Mesendoderm (in vitro differentiated cells): ENCODE measurements around the gene HBEGF.

ENCODE experiments used
- DNase-seq: peaks from one replicate; pipeline ENCODE4 v3.0.0; 2013
- H2AK5ac ChIP-seq: 2 replicates; pipeline ENCODE4 v1.6.1; 2013; ENCODE audit warnings: low read length, inconsistent platforms
- H2BK120ac ChIP-seq: 2 replicates; pipeline ENCODE4 v1.6.1; 2013; ENCODE audit warnings: low read depth, mild to moderate bottlenecking, low read length, moderate library complexity, mixed read lengths
- H2BK15ac ChIP-seq: replicated peaks from 2 replicates; pipeline ENCODE4 v1.6.1; 2013; ENCODE audit warnings: low read depth, mild to moderate bottlenecking, moderate library complexity
- H2BK5ac ChIP-seq: 2 replicates; pipeline ENCODE4 v1.6.1; 2013; ENCODE audit warnings: low read length, inconsistent platforms
- H3K18ac ChIP-seq: 2 replicates; pipeline ENCODE4 v1.6.1; 2013; ENCODE audit warnings: mild to moderate bottlenecking, low read length, mixed read lengths
- H3K23ac ChIP-seq: one replicate; pipeline ENCODE4 v1.6.1; 2013; ENCODE audit warnings: low read length
- H3K27ac ChIP-seq: 2 replicates; pipeline ENCODE4 v1.5.1; 2013; ENCODE audit warnings: low read depth, mild to moderate bottlenecking, inconsistent platforms, low read length, moderate library complexity
- H3K27me3 ChIP-seq: 2 replicates; pipeline ENCODE4 v1.6.1; 2013; ENCODE audit warnings: low read length, control low read depth, mild to moderate bottlenecking, inconsistent platforms; ENCODE audit not compliant: insufficient read depth, poor library complexity
- H3K36me3 ChIP-seq: 2 replicates; pipeline ENCODE4 v1.6.1; 2013; ENCODE audit warnings: low read length, inconsistent platforms; ENCODE audit not compliant: control insufficient read depth, insufficient read depth
- H3K4ac ChIP-seq: one replicate; pipeline ENCODE4 v1.6.1; 2013; ENCODE audit warnings: low read depth, mild to moderate bottlenecking, low read length, moderate library complexity
- H3K4me1 ChIP-seq: 2 replicates; pipeline ENCODE4 v1.6.1; 2013; ENCODE audit warnings: low read depth, low read length, inconsistent platforms; ENCODE audit not compliant: control insufficient read depth
- H3K4me2 ChIP-seq: 2 replicates; pipeline ENCODE4 v1.6.1; 2013; ENCODE audit warnings: low read length
- H3K4me3 ChIP-seq: 2 replicates; pipeline ENCODE4 v1.5.1; 2013; ENCODE audit warnings: mild to moderate bottlenecking, low read length
- H3K56ac ChIP-seq: one replicate; pipeline ENCODE4 v1.6.1; 2013; ENCODE audit warnings: low read length
- H3K79me1 ChIP-seq: 2 replicates; pipeline ENCODE4 v1.6.1; 2013; ENCODE audit warnings: low read length, inconsistent platforms
- H3K79me2 ChIP-seq: 2 replicates; pipeline ENCODE4 v1.6.1; 2013; ENCODE audit warnings: mild to moderate bottlenecking, low read length; ENCODE audit not compliant: control insufficient read depth, insufficient read depth
- H3K9ac ChIP-seq: 2 replicates; pipeline ENCODE4 v1.6.1; 2013; ENCODE audit warnings: low read length, inconsistent platforms
- H4K5ac ChIP-seq: one replicate; pipeline ENCODE4 v1.6.1; 2013; ENCODE audit warnings: low read length
- H4K8ac ChIP-seq: one replicate; pipeline ENCODE4 v1.6.1; 2013; ENCODE audit warnings: low read depth, mild to moderate bottlenecking, control low read depth, low read length, moderate library complexity
- WGBS: extraction: QIAGEN DNeasy Blood & Tissue Kit; methylation state at CpG from one replicate; pipeline ENCODE4 v1.1.7; 2013; ENCODE audit warnings: low lambda C conversion rate, missing lambda C conversion rate; ENCODE audit not compliant: insufficient coverage; ENCODE audit errors: extremely low coverage; 5-methylcytosine and 5-hydroxymethylcytosine counted together

The HBEGF gene

GRCh38 chr5:140383300-140383699, 36.9 kb upstream of the HBEGF start:
- no peaks in the 10 kb centered on the region for H3K36me3 ChIP-seq
- no peak overlapping the region for H3K23ac ChIP-seq
- H3K4me2 ChIP-seq = no peak overlapping the region
- no peak overlapping the region for H3K9ac ChIP-seq
- H4K5ac ChIP-seq = no peak overlapping the region
- no peak overlapping the region for H3K27ac ChIP-seq
- H3K27me3 ChIP-seq = no peaks in the 10 kb centered on the region
- H2BK5ac ChIP-seq = no peak overlapping the region
- H3K56ac ChIP-seq = no peak overlapping the region
- H2BK120ac ChIP-seq = no peak overlapping the region
- H3K4me1 ChIP-seq = no peaks in the 10 kb centered on the region
- no peak for DNase-seq
- H2BK15ac ChIP-seq = no peak overlapping the region
- no peak overlapping the region for H3K4ac ChIP-seq
- no peaks in the 10 kb centered on the region for H3K79me2 ChIP-seq
- no peak overlapping the region for H3K18ac ChIP-seq
- no CpG with 5 or more reads among the region's 2 CpGs for WGBS
- no peak overlapping the region for H2AK5ac ChIP-seq
- H3K4me3 ChIP-seq = no peak overlapping the region
- H3K79me1 ChIP-seq = no peaks in the 10 kb centered on the region
- H4K8ac ChIP-seq = no peak overlapping the region

GRCh38 chr5:140382866-140383265, 36.5 kb upstream of the HBEGF start:
- Histone ChIP-seq H3K4me1 (no peaks in the 10 kb centered on the region), H3K27me3 (no peaks in the 10 kb centered on the region), H3K9ac (no peak overlapping the region), H3K4me2 (no peak overlapping the region), H3K27ac (no peak overlapping the region), H3K4ac (no peak overlapping the region), H2AK5ac (no peak overlapping the region), H3K36me3 (no peaks in the 10 kb centered on the region), H3K56ac (no peak overlapping the region), H4K5ac (no peak overlapping the region), H4K8ac (no peak overlapping the region), H3K79me2 (no peaks in the 10 kb centered on the region), H2BK15ac (no peak overlapping the region), H2BK120ac (no peak overlapping the region), H3K4me3 (no peak overlapping the region), H3K23ac (no peak overlapping the region), H3K79me1 (no peaks in the 10 kb centered on the region), H2BK5ac (no peak overlapping the region), H3K18ac (no peak overlapping the region)
- DNase-seq = no peak

DNA sequence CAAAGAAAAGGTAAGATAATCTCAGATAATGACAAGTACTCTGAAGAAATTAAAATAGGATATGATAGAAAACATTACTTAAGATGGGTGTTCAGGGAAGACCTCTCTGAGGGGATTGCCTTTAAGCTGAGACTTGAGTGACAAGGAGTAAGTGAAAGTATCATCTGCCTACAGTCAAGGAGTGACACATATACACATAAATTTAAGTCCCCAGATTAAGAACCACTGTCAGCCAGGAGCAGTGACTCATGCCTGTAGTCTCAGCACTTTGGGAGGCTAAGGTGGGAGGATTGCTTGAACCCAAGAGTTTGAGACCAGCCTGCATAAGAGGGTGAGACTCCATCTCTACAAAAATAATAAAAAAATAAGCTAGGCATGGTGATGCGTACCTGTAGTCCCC, 35.6 kb upstream of the HBEGF start:
- H2BK120ac ChIP-seq = no peak overlapping the region
- no peak overlapping the region for H2BK5ac ChIP-seq
- no peak overlapping the region for H3K4me2 ChIP-seq
- no peak overlapping the region for H2AK5ac ChIP-seq
- no peaks in the 10 kb centered on the region for H3K27me3 ChIP-seq
- no peak for DNase-seq
- H3K23ac ChIP-seq = no peak overlapping the region
- H3K56ac ChIP-seq = no peak overlapping the region
- H3K9ac ChIP-seq = no peak overlapping the region
- H2BK15ac ChIP-seq = no peak overlapping the region
- H3K27ac ChIP-seq = no peak overlapping the region
- H4K5ac ChIP-seq = no peak overlapping the region
- H3K18ac ChIP-seq = no peak overlapping the region
- H3K4me1 ChIP-seq = no peaks in the 10 kb centered on the region
- H4K8ac ChIP-seq = no peak overlapping the region
- no CpG with 5 or more reads among the region's 1 CpG for WGBS
- H3K4ac ChIP-seq = no peak overlapping the region
- no peaks in the 10 kb centered on the region for H3K79me2 ChIP-seq
- no peaks in the 10 kb centered on the region for H3K79me1 ChIP-seq
- no peak overlapping the region for H3K4me3 ChIP-seq
- no peaks in the 10 kb centered on the region for H3K36me3 ChIP-seq

GRCh38 chr5:140381351-140381750, 34.9 kb upstream of the HBEGF start:
- H3K79me1 ChIP-seq = no peaks in the 10 kb centered on the region
- no peak overlapping the region for H3K23ac ChIP-seq
- no peak overlapping the region for H4K5ac ChIP-seq
- H3K4ac ChIP-seq = no peak overlapping the region
- H3K56ac ChIP-seq = no peak overlapping the region
- no peaks in the 10 kb centered on the region for H3K36me3 ChIP-seq
- no CpG with 5 or more reads among the region's 4 CpGs for WGBS
- no peaks in the 10 kb centered on the region for H3K27me3 ChIP-seq
- H2AK5ac ChIP-seq = no peak overlapping the region
- H3K18ac ChIP-seq = no peak overlapping the region
- H2BK15ac ChIP-seq = no peak overlapping the region
- H2BK120ac ChIP-seq = no peak overlapping the region
- DNase-seq = no peak
- H3K4me2 ChIP-seq = no peak overlapping the region
- no peak overlapping the region for H3K4me3 ChIP-seq
- H4K8ac ChIP-seq = no peak overlapping the region
- H3K9ac ChIP-seq = no peak overlapping the region
- no peak overlapping the region for H3K27ac ChIP-seq
- H2BK5ac ChIP-seq = no peak overlapping the region
- no peaks in the 10 kb centered on the region for H3K4me1 ChIP-seq
- no peaks in the 10 kb centered on the region for H3K79me2 ChIP-seq

DNA sequence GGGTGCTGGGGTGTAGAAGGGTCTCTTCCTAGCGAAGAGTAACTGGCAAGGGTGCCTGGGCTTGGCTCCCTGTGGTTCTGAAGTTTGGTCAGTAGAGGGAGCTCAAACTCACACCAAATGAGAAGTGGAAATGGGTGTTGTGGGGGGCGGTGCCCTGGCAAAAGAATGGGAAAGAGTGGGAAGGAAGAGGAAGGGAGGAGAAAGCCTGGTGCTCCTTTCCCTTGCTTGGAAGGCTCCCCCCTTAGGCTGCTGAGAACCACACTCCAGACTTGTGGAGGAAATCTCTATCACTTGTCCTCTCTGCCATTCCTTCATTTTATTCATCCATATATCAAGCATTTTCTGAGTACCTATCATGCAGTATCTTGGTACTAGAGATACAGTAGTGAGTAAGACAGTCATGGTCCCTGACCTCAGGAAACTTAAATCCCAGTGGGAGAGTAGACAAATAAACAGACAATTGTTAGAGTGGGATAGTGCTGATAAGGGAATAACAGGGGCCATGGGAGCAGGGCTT, 26.6 kb upstream of the HBEGF start:
- no peak overlapping the region for H3K4me3 ChIP-seq
- H3K4ac ChIP-seq = no peak overlapping the region
- H2BK15ac ChIP-seq = no peak overlapping the region
- H3K27me3 ChIP-seq = no peaks in the 10 kb centered on the region
- H4K5ac ChIP-seq = no peak overlapping the region
- no peaks in the 10 kb centered on the region for H3K36me3 ChIP-seq
- H2BK5ac ChIP-seq = no peak overlapping the region
- no peak overlapping the region for H2BK120ac ChIP-seq
- no peak overlapping the region for H3K27ac ChIP-seq
- no peaks in the 10 kb centered on the region for H3K79me2 ChIP-seq
- no CpG with 5 or more reads among the region's 2 CpGs for WGBS
- no peak overlapping the region for H2AK5ac ChIP-seq
- no peak overlapping the region for H3K4me2 ChIP-seq
- no peaks in the 10 kb centered on the region for H3K4me1 ChIP-seq
- no peak overlapping the region for H3K9ac ChIP-seq
- peak overlapping the region; percentile 20 for H3K56ac ChIP-seq
- no peak overlapping the region for H4K8ac ChIP-seq
- no peak overlapping the region for H3K23ac ChIP-seq
- DNase-seq = peak; percentile 95
- no peaks in the 10 kb centered on the region for H3K79me1 ChIP-seq
- H3K18ac ChIP-seq = no peak overlapping the region

DNA sequence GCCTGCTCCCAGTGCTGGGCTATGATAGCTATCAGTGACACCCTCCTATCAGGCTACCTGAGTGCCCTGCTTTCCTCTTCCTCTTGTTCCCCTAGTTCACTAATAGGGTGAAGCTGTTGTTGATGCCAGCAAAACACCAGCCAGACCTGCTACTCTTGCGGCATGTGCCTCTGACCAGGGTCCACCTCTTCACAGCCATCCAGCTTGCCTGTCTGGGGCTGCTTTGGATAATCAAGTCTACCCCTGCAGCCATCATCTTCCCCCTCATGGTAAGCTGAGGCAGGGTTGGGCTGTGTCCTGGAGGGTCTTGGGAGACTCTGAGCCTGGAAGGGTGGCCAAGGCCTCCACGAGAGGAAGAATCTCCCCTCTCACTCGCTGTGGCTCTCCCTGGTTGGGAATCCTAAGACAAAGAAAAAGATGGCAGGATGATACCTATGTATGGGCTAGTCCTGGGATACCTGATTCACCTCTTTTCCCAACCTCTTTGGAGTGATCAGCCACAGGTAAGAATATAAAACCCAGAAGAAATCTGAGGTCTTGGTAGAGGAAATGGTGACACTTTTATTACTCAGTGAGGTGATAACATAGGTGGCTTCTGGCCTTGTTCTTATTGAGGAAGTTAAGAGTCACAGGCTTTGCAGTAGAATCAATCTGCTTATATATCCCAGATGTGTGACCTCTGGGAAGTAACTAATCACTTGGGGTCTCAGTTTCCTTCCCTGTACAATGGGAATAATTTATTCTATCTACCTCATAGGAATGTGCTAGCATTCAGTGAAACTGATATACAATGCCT, 25.2 kb upstream of the HBEGF start:
- Histone ChIP-seq H3K4me2 (no peak overlapping the region), H3K9ac (no peak overlapping the region)

More for the DNA sequence above, 25.2 kb upstream of the HBEGF start:
- Histone ChIP-seq H3K4me3 (no peak overlapping the region), H3K18ac (no peak overlapping the region), H2BK15ac (no peak overlapping the region), H4K8ac (no peak overlapping the region), H3K27ac (no peak overlapping the region), H3K4me1 (no peaks in the 10 kb centered on the region), H3K56ac (no peak overlapping the region), H3K36me3 (no peaks in the 10 kb centered on the region), H2AK5ac (no peak overlapping the region), H3K4ac (no peak overlapping the region), H4K5ac (no peak overlapping the region), H3K23ac (no peak overlapping the region), H3K27me3 (no peaks in the 10 kb centered on the region), H3K79me1 (no peaks in the 10 kb centered on the region), H3K79me2 (no peaks in the 10 kb centered on the region), H2BK120ac (no peak overlapping the region), H2BK5ac (no peak overlapping the region)
- no CpG with 5 or more reads among the region's 3 CpGs for WGBS
- DNase-seq = no peak
